ENCODE results near the gene AGMO. TPM values are rescaled to one million over a fixed set of nuclear protein-coding genes. Genes with fewer than 3 reads are reported as not detected.

Gene AGMO
- total RNA-seq, 1 experiment from 2014 or later = not detected

DNA sequence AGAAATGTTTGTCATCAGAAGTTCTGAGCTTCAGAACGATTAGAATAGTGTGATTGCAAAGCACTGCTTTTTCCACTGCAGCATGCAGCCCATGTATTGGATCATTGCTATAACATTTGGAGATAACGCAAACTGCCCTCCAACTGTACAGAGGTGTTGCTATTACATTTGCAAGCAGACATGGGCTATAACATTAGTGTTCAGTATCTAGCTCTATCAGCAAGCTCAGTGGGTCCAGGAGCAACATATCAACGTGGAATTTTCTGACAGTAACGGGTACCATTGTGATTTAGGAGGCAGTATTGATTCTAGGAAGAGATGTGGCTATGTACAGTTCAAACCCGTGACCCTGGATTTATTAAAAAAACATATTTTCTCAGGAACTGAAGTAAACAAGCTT is 75.8 kb downstream of the AGMO start:
- CTCF ChIA-PET = no interaction called here
- ATAC-seq = no peak
- in situ Hi-C loops (cut with HindIII; ENCODE audit: low pct_unique_long_range_greater_than_20kb, low sequenced_read_pairs) = no loop called here

DNA sequence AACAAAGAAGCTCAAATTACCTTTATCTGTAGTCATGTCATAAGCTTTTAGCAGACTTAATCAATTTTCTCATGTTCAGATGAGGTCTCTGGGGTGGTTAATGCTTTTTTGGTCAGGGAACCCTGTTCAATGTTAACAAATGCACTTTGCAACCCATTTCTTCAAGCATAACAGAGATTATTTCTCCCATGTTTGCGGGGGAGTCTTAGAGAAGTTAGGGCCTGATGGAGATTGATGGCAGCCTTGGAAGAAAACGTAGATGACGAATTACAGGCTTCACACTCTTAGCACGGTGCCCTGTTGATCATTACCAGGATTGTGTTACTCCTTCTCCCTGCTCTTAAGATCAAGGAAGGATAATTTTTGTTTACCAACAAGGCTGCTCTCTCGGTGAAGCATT is 76.4 kb downstream of the AGMO start:
- in situ Hi-C loops (cut with HindIII; ENCODE audit: low pct_unique_long_range_greater_than_20kb, low sequenced_read_pairs) (no loop called here), intact Hi-C loops (cut with micrococcal nuclease; ENCODE audit: unreplicated experiment) (no loop called here)
- DNase-seq (ENCODE audit: low read depth, low spot score) = no peak
- H3K9me3 ChIP-seq (ENCODE audit: control insufficient read depth, insufficient read depth, low read depth, low read length) = no peaks in the 10 kb centered on the region; the same call in 1 of the 2 replicates
- H3K4me1 ChIP-seq (ENCODE audit: control insufficient read depth, insufficient read depth, low read length) = no peaks in the 10 kb centered on the region
- no peaks in the 10 kb centered on the region for H3K36me3 ChIP-seq (ENCODE audit: control insufficient read depth, insufficient read depth, low read length)
- H3K27ac ChIP-seq (ENCODE audit: low read length) = no peak overlapping the region
- ChIA-PET CTCF (no interaction called here), POLR2A (no interaction called here)
- no peak for ATAC-seq
- no peaks in the 10 kb centered on the region for H3K27me3 ChIP-seq (ENCODE audit: control insufficient read depth, insufficient read depth, low read length)
- TF ChIP-seq POLR2AphosphoS5 (IDR thresholded peaks at IDR 0.05; ENCODE audit: low read depth, low read length) = no peak
- TF ChIP-seq, protein P1, sequence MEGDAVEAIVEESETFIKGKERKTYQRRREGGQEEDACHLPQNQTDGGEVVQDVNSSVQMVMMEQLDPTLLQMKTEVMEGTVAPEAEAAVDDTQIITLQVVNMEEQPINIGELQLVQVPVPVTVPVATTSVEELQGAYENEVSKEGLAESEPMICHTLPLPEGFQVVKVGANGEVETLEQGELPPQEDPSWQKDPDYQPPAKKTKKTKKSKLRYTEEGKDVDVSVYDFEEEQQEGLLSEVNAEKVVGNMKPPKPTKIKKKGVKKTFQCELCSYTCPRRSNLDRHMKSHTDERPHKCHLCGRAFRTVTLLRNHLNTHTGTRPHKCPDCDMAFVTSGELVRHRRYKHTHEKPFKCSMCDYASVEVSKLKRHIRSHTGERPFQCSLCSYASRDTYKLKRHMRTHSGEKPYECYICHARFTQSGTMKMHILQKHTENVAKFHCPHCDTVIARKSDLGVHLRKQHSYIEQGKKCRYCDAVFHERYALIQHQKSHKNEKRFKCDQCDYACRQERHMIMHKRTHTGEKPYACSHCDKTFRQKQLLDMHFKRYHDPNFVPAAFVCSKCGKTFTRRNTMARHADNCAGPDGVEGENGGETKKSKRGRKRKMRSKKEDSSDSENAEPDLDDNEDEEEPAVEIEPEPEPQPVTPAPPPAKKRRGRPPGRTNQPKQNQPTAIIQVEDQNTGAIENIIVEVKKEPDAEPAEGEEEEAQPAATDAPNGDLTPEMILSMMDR (IDR thresholded peaks at IDR 0.05) = no peak
- TF ChIP-seq TCF7L2 (IDR thresholded peaks at IDR 0.05; ENCODE audit: low read depth, low read length) = no peak
- TF ChIP-seq, protein P2, sequence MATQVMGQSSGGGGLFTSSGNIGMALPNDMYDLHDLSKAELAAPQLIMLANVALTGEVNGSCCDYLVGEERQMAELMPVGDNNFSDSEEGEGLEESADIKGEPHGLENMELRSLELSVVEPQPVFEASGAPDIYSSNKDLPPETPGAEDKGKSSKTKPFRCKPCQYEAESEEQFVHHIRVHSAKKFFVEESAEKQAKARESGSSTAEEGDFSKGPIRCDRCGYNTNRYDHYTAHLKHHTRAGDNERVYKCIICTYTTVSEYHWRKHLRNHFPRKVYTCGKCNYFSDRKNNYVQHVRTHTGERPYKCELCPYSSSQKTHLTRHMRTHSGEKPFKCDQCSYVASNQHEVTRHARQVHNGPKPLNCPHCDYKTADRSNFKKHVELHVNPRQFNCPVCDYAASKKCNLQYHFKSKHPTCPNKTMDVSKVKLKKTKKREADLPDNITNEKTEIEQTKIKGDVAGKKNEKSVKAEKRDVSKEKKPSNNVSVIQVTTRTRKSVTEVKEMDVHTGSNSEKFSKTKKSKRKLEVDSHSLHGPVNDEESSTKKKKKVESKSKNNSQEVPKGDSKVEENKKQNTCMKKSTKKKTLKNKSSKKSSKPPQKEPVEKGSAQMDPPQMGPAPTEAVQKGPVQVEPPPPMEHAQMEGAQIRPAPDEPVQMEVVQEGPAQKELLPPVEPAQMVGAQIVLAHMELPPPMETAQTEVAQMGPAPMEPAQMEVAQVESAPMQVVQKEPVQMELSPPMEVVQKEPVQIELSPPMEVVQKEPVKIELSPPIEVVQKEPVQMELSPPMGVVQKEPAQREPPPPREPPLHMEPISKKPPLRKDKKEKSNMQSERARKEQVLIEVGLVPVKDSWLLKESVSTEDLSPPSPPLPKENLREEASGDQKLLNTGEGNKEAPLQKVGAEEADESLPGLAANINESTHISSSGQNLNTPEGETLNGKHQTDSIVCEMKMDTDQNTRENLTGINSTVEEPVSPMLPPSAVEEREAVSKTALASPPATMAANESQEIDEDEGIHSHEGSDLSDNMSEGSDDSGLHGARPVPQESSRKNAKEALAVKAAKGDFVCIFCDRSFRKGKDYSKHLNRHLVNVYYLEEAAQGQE (IDR thresholded peaks at IDR 0.05; ENCODE audit: insufficient read depth in 1 of 2, low read depth in 2 of 2, low read length in 1 of 2) = no peak
- no peak for TF ChIP-seq SIN3A (IDR thresholded peaks at IDR 0.05; ENCODE audit: borderline replicate concordance, insufficient read depth, low read depth, low read length)
- no peak overlapping the region for H3K4me3 ChIP-seq (ENCODE audit: low read depth in 2 of 2, low read length in 2 of 2)
- no TSS peak for BruUV-seq (replicated peaks)

More for the DNA sequence above, 75.8 kb downstream of the AGMO start:
- Histone ChIP-seq H3K27ac (ENCODE audit: low read length) (no peak overlapping the region), H3K4me3 (ENCODE audit: low read depth in 2 of 2, low read length in 2 of 2) (no peak overlapping the region), H3K27me3 (ENCODE audit: control insufficient read depth, insufficient read depth, low read length) (no peaks in the 10 kb centered on the region), H3K36me3 (ENCODE audit: control insufficient read depth, insufficient read depth, low read length) (no peaks in the 10 kb centered on the region), H3K4me1 (ENCODE audit: control insufficient read depth, insufficient read depth, low read length) (no peaks in the 10 kb centered on the region), H3K9me3 (ENCODE audit: control insufficient read depth, insufficient read depth, low read depth, low read length) (no peaks in the 10 kb centered on the region)
- intact Hi-C loops (cut with micrococcal nuclease; ENCODE audit: unreplicated experiment) = no loop called here
- no peak for TF ChIP-seq POLR2AphosphoS5 (IDR thresholded peaks at IDR 0.05; ENCODE audit: low read depth, low read length)
- TF ChIP-seq, protein P2 (IDR thresholded peaks at IDR 0.05; ENCODE audit: insufficient read depth in 1 of 2, low read depth in 2 of 2, low read length in 1 of 2) = no peak
- no peak for TF ChIP-seq TCF7L2 (IDR thresholded peaks at IDR 0.05; ENCODE audit: low read depth, low read length)
- TF ChIP-seq, protein P1 (IDR thresholded peaks at IDR 0.05) = no peak
- no peak for TF ChIP-seq SIN3A (IDR thresholded peaks at IDR 0.05; ENCODE audit: borderline replicate concordance, insufficient read depth, low read depth, low read length)
- no peak for DNase-seq (ENCODE audit: low read depth, low spot score)
- no TSS peak for BruUV-seq (replicated peaks)
- POLR2A ChIA-PET = no interaction called here

All from Panc1 (cell line).